ENCODE data around the gene PDE11A.

Gene PDE11A

DNA sequence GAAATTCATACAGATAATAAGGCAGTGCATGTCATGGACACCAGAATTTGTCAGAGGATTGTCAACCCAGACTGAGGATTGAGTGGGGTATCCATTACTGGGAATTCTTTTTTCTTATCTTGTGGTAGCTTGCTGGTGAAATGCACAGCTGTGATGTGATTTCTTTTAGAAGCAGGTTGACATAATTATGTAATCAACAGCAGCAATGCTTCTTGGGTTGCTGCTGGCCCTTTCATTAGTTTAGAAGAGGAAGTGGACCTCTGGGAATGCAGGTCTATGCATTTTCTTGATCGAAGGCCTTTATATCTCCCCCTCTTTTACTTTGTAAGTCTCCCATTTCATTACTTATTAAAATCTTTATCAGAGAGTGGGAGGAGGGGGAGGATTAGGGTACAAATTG lies 360.1 kb downstream of the PDE11A start:
- Histone ChIP-seq H3K27me3 (ENCODE audit: control insufficient read depth, insufficient read depth, low read length) (no peaks in the 10 kb centered on the region), H3K9ac (ENCODE audit: low read length) (no peak overlapping the region), H3K4me3 (ENCODE audit: low read length) (no peak overlapping the region), H3K36me3 (ENCODE audit: control insufficient read depth, insufficient read depth, low read length) (no peaks in the 10 kb centered on the region), H3K27ac (ENCODE audit: low read depth, low read length) (no peak overlapping the region), H3K4me1 (ENCODE audit: control insufficient read depth, insufficient read depth, low read length) (no peaks in the 10 kb centered on the region)

DNA sequence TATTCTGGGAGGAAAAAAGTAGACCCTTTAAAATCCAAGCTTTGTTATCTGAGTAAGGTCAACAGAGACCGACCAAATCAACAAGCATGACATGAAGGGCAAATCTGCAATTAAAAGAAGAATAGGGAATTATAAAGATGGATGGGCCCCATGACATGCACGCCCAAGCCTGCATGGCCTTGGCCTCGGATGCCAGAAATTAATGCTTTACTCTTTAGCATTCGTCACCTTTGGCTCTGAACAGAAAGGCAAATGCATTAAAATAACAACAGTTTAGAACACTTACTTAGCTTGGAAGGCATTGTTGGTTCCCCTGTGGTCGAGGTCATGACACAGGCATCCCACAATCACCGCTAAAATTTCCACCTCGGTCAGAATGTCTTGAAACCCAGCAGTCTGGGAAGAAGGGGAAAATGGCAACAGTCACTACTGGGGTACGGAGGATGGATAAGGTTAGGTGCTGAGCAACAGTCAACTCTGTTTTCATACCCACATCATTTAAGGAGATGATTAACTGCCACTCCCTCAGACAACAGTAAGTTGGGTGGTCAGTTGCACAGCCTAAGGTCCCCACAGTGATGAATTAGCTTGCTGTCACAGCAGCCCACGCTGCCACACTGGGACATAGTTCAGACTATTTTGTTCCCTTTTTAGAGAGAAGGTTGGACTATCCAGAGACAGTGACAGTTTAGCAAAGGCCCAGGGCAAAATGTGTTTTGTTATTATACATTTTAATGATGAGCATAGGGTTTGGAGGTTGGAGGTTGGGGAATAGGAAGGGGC lies 360.9 kb downstream of the PDE11A start:
- Histone ChIP-seq H3K27ac (ENCODE audit: low read depth, low read length) (no peak overlapping the region), H3K4me1 (ENCODE audit: control insufficient read depth, insufficient read depth, low read length) (no peaks in the 10 kb centered on the region)

DNA sequence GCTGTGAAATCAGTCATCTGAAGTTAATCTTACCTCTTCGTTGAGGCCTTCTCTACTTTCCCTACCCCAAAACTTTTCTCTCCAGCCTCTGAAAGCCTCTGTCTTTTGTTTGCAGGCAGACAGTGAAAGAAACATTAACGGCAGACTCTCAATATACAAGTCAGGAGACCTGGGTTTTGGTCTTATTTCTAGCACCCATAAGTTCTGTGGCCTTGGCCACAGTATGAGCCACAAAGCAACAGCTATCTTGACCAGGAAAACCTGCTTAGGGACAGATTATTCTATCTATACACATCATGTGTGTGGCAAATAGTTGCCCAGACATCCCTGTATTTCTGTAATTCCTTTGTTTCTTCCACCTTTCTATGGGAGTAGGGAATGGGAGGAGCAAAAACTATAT lies 361.7 kb downstream of the PDE11A start:
- no peak overlapping the region for H3K27ac ChIP-seq (ENCODE audit: low read depth, low read length)

More for the DNA sequence above, 360.9 kb downstream of the PDE11A start:
- Histone ChIP-seq H3K27me3 (ENCODE audit: control insufficient read depth, insufficient read depth, low read length) (no peaks in the 10 kb centered on the region), H3K4me3 (ENCODE audit: low read length) (no peak overlapping the region), H3K9ac (ENCODE audit: low read length) (no peak overlapping the region), H3K36me3 (ENCODE audit: control insufficient read depth, insufficient read depth, low read length) (no peaks in the 10 kb centered on the region)

DNA sequence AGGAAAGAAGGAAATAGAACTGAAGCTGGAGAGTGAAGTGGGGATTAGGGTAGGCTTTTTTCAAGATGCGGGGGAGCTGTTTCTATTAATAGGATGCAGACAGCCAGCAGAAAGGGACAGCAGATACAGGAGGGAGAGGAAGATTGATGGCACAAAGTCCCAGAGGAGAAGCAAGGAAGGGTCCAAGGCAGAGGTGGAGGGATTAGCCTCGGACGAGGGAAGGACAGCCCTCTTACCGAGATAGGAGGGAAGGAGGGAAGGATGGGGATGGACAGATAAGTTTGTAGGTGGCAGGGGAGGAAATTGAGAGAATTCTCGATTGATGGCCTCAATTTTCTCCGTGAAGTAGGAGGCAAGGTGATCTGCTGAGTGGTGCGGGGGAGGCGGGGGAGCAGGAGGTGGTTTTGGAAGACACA lies 362.6 kb downstream of the PDE11A start:
- no peak overlapping the region for H3K27ac ChIP-seq (ENCODE audit: low read depth, low read length)
- no peaks in the 10 kb centered on the region for H3K27me3 ChIP-seq (ENCODE audit: control insufficient read depth, insufficient read depth, low read length)
- no peak overlapping the region for H3K4me3 ChIP-seq (ENCODE audit: low read length)
- H3K36me3 ChIP-seq (ENCODE audit: control insufficient read depth, insufficient read depth, low read length): no peaks in the 10 kb centered on the region
- no peaks in the 10 kb centered on the region for H3K4me1 ChIP-seq (ENCODE audit: control insufficient read depth, insufficient read depth, low read length)
- no peak overlapping the region for H3K9ac ChIP-seq (ENCODE audit: low read length)

More for the DNA sequence above, 361.7 kb downstream of the PDE11A start:
- no peak overlapping the region for H3K9ac ChIP-seq (ENCODE audit: low read length)
- no peaks in the 10 kb centered on the region for H3K36me3 ChIP-seq (ENCODE audit: control insufficient read depth, insufficient read depth, low read length)
- H3K4me1 ChIP-seq (ENCODE audit: control insufficient read depth, insufficient read depth, low read length): no peaks in the 10 kb centered on the region
- H3K27me3 ChIP-seq (ENCODE audit: control insufficient read depth, insufficient read depth, low read length): no peaks in the 10 kb centered on the region
- H3K4me3 ChIP-seq (ENCODE audit: low read length): no peak overlapping the region

DNA sequence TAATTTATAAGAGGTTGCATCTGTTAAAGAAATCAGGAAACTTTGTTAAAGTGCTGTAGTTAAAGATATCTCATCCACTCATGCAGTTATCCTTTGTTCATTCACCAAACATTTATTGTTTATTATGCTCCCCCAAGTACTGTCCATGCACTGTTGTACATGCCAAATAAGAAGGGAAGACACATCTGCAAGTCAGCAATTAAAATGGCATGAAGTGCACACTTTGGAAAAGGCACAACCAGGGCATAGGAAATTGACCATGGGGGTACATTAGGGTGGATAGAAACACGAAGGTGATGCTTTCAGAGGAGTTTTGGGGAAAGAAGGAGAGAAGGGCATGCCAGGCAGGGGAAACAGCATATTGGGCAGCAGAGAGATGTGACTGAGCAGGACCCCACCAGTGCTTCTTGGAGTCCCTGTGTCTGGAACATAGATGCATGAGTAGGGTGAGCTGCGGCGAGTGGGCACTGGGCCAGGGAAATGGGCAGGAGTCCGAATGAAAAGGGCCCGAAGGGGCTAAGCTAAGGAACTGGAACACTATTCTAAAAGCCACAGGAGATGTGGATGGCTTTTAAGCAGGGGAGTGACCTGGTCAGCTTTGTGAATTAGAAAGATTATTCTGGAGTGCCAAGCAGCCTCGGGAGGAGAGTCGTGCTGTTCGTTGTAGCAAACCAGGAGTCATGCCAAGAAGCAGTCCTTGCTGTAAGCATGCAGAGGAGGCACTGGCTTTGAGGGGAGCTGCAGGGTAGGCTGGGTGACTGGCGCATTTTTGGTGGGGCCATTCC lies 363.7 kb downstream of the PDE11A start:
- Histone ChIP-seq H3K4me3 (ENCODE audit: low read length) (no peak overlapping the region), H3K9ac (ENCODE audit: low read length) (no peak overlapping the region), H3K27ac (ENCODE audit: low read depth, low read length) (no peak overlapping the region), H3K27me3 (ENCODE audit: control insufficient read depth, insufficient read depth, low read length) (no peaks in the 10 kb centered on the region), H3K36me3 (ENCODE audit: control insufficient read depth, insufficient read depth, low read length) (no peaks in the 10 kb centered on the region), H3K4me1 (ENCODE audit: control insufficient read depth, insufficient read depth, low read length) (no peaks in the 10 kb centered on the region)

DNA sequence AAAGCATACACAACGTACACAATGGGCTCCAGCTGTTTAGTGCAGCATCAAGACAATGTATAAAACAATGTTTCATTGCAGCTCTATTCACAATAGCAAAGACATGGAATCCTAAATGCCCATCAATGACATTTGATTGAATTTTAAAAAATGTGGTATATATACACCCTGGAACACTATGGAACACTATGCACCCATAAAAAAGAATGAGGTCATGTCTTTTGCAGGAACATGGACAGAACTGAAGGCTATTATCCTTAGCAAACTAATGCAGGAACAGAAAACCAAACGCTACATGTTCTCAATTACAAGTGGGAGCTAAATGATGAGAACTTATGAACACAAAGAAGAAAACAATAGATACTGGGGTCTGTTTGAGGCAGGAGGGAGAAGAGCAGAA lies 364.5 kb downstream of the PDE11A start:
- no peak overlapping the region for H3K27ac ChIP-seq (ENCODE audit: low read depth, low read length)
- no peaks in the 10 kb centered on the region for H3K4me1 ChIP-seq (ENCODE audit: control insufficient read depth, insufficient read depth, low read length)
- H3K9ac ChIP-seq (ENCODE audit: low read length): no peak overlapping the region
- H3K4me3 ChIP-seq (ENCODE audit: low read length): no peak overlapping the region
- no peaks in the 10 kb centered on the region for H3K36me3 ChIP-seq (ENCODE audit: control insufficient read depth, insufficient read depth, low read length)
- no peaks in the 10 kb centered on the region for H3K27me3 ChIP-seq (ENCODE audit: control insufficient read depth, insufficient read depth, low read length)

DNA sequence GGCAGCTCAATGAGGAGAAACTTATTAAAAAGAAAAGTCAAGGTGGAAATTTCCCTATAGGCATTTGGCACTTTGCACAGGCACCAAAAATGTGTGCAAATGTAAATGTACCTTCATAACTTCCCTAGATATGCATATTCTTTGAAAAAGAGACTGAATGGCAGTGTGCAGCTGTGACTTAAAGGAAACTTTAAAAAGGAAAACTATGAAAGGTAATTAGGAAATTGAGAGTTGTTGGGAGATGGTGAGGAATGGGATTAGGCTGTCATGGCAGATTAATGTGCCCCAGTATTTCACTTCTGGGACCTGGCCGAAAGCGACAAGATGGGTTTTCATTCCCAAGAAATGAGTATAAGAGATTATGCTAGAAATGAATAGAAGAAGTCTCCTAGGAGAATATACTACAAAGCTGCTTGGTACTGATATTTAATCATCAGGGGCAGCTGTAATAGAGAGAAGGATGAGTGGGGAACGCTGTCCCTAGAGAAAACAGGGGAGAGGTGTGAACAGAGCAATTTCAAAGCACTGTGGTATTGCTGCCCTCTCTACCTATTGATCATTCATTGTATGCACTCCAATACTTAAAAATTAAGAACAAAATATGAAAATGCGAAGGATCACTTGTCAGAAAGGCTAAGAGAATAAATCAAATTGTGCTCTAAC lies 366.9 kb downstream of the PDE11A start:
- no peak overlapping the region for H3K9ac ChIP-seq (ENCODE audit: low read length)
- no peaks in the 10 kb centered on the region for H3K4me1 ChIP-seq (ENCODE audit: control insufficient read depth, insufficient read depth, low read length)
- H3K27me3 ChIP-seq (ENCODE audit: control insufficient read depth, insufficient read depth, low read length): no peaks in the 10 kb centered on the region
- no peaks in the 10 kb centered on the region for H3K36me3 ChIP-seq (ENCODE audit: control insufficient read depth, insufficient read depth, low read length)
- H3K4me3 ChIP-seq (ENCODE audit: low read length): no peak overlapping the region
- no peak overlapping the region for H3K27ac ChIP-seq (ENCODE audit: low read depth, low read length)

DNA sequence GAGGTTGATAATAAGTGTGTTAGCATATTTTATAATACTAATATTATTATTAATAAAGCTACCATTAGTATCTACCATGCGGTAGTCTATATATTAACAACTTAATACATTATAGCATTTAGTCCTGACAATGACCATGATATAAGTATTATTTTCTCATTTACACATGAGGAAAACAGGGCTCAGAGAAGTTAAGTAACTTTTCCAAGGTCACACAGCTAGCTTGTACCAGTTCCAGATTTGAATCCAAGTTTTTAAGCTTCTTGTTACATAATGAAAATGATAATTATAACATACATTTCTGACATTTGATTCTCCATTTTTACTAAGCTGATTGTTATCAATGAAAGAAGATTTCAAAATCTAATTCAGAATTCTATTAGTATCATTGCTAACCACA lies 369.4 kb downstream of the PDE11A start:
- H3K27ac ChIP-seq (ENCODE audit: low read depth, low read length): no peak overlapping the region
- H3K9ac ChIP-seq (ENCODE audit: low read length): no peak overlapping the region
- H3K27me3 ChIP-seq (ENCODE audit: control insufficient read depth, insufficient read depth, low read length): no peaks in the 10 kb centered on the region
- H3K4me3 ChIP-seq (ENCODE audit: low read length): no peak overlapping the region
- no peaks in the 10 kb centered on the region for H3K36me3 ChIP-seq (ENCODE audit: control insufficient read depth, insufficient read depth, low read length)
- no peaks in the 10 kb centered on the region for H3K4me1 ChIP-seq (ENCODE audit: control insufficient read depth, insufficient read depth, low read length)

DNA sequence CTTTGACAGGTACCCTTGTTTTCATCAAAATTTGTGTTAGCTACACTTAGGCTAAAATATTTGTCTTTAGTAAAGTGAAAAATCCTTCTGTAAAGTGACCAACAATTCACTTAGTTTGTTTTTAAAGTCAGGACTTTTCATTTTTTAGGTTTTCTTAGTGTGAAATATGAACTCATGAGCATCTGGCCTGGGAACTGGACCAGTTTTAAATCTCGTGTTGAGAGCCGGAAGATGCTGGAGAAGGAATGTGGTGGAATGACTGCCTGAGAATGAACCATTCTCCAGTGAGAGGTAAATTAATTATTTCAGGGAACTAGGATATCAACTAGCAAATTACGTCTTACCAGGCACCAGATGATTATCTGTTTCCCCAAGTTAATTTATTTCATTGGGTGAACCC lies 374.3 kb downstream of the PDE11A start:
- H3K36me3 ChIP-seq (ENCODE audit: control insufficient read depth, insufficient read depth, low read length): no peaks in the 10 kb centered on the region
- H3K27me3 ChIP-seq (ENCODE audit: control insufficient read depth, insufficient read depth, low read length): no peaks in the 10 kb centered on the region

DNA sequence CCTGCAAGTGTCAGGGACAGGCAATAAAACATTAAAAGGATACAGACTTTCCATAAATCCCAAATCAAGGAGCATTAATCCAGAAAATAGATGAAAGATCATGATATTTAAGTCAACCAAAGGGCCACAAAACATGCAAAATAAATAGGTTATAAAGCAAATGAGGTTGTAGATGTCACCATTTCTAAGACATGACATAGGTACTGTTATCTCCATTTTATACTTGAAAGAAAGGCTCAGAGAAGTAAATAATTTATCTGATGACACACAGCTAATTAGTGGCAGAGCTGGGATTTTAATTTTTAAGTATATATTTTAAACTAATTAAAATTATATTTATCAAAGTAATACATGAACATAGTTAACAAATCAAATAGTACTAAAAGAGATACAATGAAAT lies 378.2 kb downstream of the PDE11A start:
- Histone ChIP-seq H3K27ac (ENCODE audit: low read depth, low read length) (no peak overlapping the region), H3K4me3 (ENCODE audit: low read length) (no peak overlapping the region), H3K36me3 (ENCODE audit: control insufficient read depth, insufficient read depth, low read length) (no peaks in the 10 kb centered on the region), H3K9ac (ENCODE audit: low read length) (no peak overlapping the region), H3K4me1 (ENCODE audit: control insufficient read depth, insufficient read depth, low read length) (no peaks in the 10 kb centered on the region), H3K27me3 (ENCODE audit: control insufficient read depth, insufficient read depth, low read length) (no peaks in the 10 kb centered on the region)

More for the DNA sequence above, 374.3 kb downstream of the PDE11A start:
- Histone ChIP-seq H3K4me1 (ENCODE audit: control insufficient read depth, insufficient read depth, low read length) (no peaks in the 10 kb centered on the region), H3K4me3 (ENCODE audit: low read length) (no peak overlapping the region), H3K9ac (ENCODE audit: low read length) (no peak overlapping the region), H3K27ac (ENCODE audit: low read depth, low read length) (no peak overlapping the region)

DNA sequence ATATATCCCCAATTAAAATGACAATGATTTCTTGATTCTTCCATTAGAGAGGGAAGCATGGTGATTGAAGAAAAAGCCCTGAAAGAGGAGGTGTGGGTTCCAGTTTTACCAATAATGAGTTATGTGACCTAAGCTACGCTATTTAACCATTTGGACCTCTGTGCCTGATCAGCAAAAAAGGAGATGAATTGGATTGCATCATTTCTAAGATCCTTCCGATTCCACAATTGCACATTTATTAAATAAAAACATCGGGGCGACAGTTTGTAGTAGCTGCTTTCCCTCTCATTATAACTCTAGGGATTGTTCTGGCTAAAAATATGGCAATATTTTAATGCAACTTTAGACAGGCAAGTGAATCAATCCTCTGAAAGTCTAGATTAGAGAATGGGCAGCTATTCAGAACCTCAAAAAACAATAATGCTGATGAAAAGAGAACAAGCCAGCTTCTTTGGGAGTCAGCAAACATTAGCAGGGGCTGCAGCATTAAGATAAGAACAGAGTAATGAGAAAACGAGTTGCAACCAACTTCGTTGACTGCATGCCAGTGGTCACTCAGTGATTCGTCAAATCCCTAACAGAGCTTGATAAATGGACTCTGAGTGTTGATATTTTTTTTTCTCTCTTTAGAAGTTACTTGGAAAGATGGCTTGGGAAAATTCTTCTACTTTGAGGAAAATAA lies 378.8 kb downstream of the PDE11A start:
- no peak overlapping the region for H3K9ac ChIP-seq (ENCODE audit: low read length)
- H3K27ac ChIP-seq (ENCODE audit: low read depth, low read length): no peak overlapping the region
- H3K4me3 ChIP-seq (ENCODE audit: low read length): no peak overlapping the region
- no peaks in the 10 kb centered on the region for H3K4me1 ChIP-seq (ENCODE audit: control insufficient read depth, insufficient read depth, low read length)
- H3K36me3 ChIP-seq (ENCODE audit: control insufficient read depth, insufficient read depth, low read length): no peaks in the 10 kb centered on the region
- H3K27me3 ChIP-seq (ENCODE audit: control insufficient read depth, insufficient read depth, low read length): no peaks in the 10 kb centered on the region

DNA sequence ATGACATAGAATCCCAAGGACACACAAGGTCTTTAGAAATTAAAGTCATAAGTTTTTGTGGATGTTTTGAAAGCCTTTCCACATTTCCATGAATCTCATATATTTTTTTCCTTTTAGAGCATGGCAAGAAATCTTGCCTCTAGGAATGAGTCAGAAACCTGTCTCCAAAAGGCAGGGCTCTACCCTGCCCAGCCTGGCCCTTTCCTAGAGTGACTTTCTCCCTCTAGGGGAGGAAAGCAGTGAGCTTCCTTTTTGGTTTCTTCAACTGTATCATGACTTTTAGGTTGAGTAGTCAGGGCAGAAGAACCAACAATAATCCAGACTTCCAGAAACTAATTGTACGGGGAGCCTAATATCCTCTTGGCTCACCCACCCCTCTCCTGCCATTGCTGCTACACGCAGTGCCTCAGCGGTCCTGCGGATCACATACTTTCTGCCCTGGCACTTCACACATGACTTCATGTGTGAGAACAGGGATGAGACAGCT lies 379.8 kb downstream of the PDE11A start:
- H3K27ac ChIP-seq (ENCODE audit: low read depth, low read length): no peak overlapping the region
- no peak overlapping the region for H3K9ac ChIP-seq (ENCODE audit: low read length)
- no peak overlapping the region for H3K4me3 ChIP-seq (ENCODE audit: low read length)
- H3K4me1 ChIP-seq (ENCODE audit: control insufficient read depth, insufficient read depth, low read length): no peaks in the 10 kb centered on the region
- no peaks in the 10 kb centered on the region for H3K27me3 ChIP-seq (ENCODE audit: control insufficient read depth, insufficient read depth, low read length)
- H3K36me3 ChIP-seq (ENCODE audit: control insufficient read depth, insufficient read depth, low read length): no peaks in the 10 kb centered on the region

All from rectal smooth muscle tissue (tissue), 1 donor.